Activated CD4-positive, alpha-beta T cell treated with anti-CD3 and anti-CD28 coated beads, Interleukin-2, amount 50 U/mL, for 48 hours (primary cell): ENCODE results near the gene SARS1.
"Not testable (repeated sequence)": the region's sequence is repeated elsewhere in the genome, so short reads cannot be mapped to it uniquely, and the experiment has no call there.

Experiments used
- DNase-seq, 2 experiments: peaks; one replicate each; pipeline ENCODE4 v3.0.0-alpha.2; 2020

Gene SARS1

GRCh38 chr1:109279615-109280278, 66.0 kb downstream of the SARS1 start:
- no peak for DNase-seq

- no peak for DNase-seq
Observed at GRCh38 chr1:109280862-109281261, 67.1 kb downstream of the SARS1 start.

- DNase-seq: no peak
Observed at GRCh38 chr1:109281680-109282496, 68.2 kb downstream of the SARS1 start.

GRCh38 chr1:109282497-109282951, 68.8 kb downstream of the SARS1 start:
- no peak for DNase-seq

- peak; percentile 92 to 94 for DNase-seq
Observed at GRCh38 chr1:109282952-109283747, 69.4 kb downstream of the SARS1 start, which contains the start of gene PSRC1. PSRC1 (minus strand) TSS chr1:109283145.

GRCh38 chr1:109283748-109284600, 70.3 kb downstream of the SARS1 start:
- DNase-seq: no peak

GRCh38 chr1:109286762-109287161, 73.0 kb downstream of the SARS1 start:
- DNase-seq: not testable (repeated sequence)
